Osteocyte (in vitro differentiated cells): ENCODE data around the gene CAST. TPM values are rescaled to one million over a fixed set of nuclear protein-coding genes. Genes with fewer than 3 reads are reported as not detected.

Experiments
- DNase-seq: peaks from one replicate; pipeline ENCODE4 v3.0.0; 2021; ENCODE audit warnings: mixed read lengths; ENCODE audit not compliant: unreplicated experiment; ENCODE audit errors: extremely low spot score
- H3K27ac Mint-ChIP-seq: one replicate; pipeline ENCODE4 v1.8.0; 2021; ENCODE audit warnings: mild to moderate bottlenecking, mixed read lengths; ENCODE audit not compliant: unreplicated experiment
- H3K27me3 Mint-ChIP-seq: one replicate; pipeline ENCODE4 v1.8.0; 2021; ENCODE audit warnings: mixed read lengths; ENCODE audit not compliant: unreplicated experiment
- H3K36me3 Mint-ChIP-seq: one replicate; pipeline ENCODE4 v1.8.0; 2021; ENCODE audit warnings: mixed read lengths; ENCODE audit not compliant: unreplicated experiment
- H3K4me1 Mint-ChIP-seq: one replicate; pipeline ENCODE4 v1.8.0; 2021; ENCODE audit warnings: mixed read lengths; ENCODE audit not compliant: unreplicated experiment
- H3K4me3 Mint-ChIP-seq: one replicate; pipeline ENCODE4 v1.8.0; 2021; ENCODE audit warnings: mild to moderate bottlenecking, moderate library complexity, mixed read lengths; ENCODE audit not compliant: unreplicated experiment
- H3K9me3 Mint-ChIP-seq: one replicate; pipeline ENCODE4 v1.8.0; 2021; ENCODE audit warnings: mixed read lengths; ENCODE audit not compliant: unreplicated experiment
- CTCF ChIP-seq: fragments of 200-600 bp; sonication (generic); IDR thresholded peaks from 2 replicates; pipeline ENCODE4 v1.5.0; 2021; ENCODE audit warnings: antibody characterized with exemption, mild to moderate bottlenecking, moderate library complexity
- total RNA-seq: library from RNA; stranded (reverse); gene quantifications from 2 replicates; pipeline ENCODE4 v1.2.1, GENCODE V29; 2021

CAST gene
- total RNA-seq, 1 donor from 2014 or later: 144 TPM

DNA sequence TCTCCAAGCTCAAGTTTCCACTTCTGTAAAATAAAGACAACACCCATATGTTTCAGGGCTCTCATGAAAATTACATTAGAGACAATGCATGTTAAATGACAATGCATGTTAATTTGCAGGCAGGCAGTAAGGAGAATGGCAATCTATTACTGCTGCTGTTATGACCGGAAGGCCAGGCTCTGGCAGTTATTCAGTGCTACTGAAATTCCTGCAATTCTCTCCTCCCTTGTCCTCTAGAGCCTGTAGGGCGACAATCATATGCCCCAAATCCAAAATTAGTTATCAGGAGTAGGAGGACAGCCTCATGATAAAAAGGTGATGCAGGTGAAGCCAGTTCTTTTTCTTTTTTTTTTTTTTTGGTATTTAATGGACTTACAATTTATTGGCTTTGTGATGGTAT lies 42.2 kb upstream of the CAST start:
- no peak overlapping the region for H3K27ac Mint-ChIP-seq
- H3K4me1 Mint-ChIP-seq: no peaks in the 10 kb centered on the region
- H3K9me3 Mint-ChIP-seq: no peaks in the 10 kb centered on the region
- no peak for DNase-seq
- no peaks in the 10 kb centered on the region for H3K27me3 Mint-ChIP-seq
- H3K4me3 Mint-ChIP-seq: no peak overlapping the region
- TF ChIP-seq CTCF: no peak
- H3K36me3 Mint-ChIP-seq: no peaks in the 10 kb centered on the region

GRCh38 chr5:96624596-96624995 lies 37.6 kb upstream of the CAST start:
- H3K4me1 Mint-ChIP-seq: peaks cover 24% of the 10 kb centered on the region
- no peaks in the 10 kb centered on the region for H3K9me3 Mint-ChIP-seq
- H3K36me3 Mint-ChIP-seq: no peaks in the 10 kb centered on the region
- no peak overlapping the region for H3K27ac Mint-ChIP-seq
- no peak for DNase-seq
- H3K4me3 Mint-ChIP-seq: no peak overlapping the region
- no peak for TF ChIP-seq CTCF
- H3K27me3 Mint-ChIP-seq: no peaks in the 10 kb centered on the region

DNA sequence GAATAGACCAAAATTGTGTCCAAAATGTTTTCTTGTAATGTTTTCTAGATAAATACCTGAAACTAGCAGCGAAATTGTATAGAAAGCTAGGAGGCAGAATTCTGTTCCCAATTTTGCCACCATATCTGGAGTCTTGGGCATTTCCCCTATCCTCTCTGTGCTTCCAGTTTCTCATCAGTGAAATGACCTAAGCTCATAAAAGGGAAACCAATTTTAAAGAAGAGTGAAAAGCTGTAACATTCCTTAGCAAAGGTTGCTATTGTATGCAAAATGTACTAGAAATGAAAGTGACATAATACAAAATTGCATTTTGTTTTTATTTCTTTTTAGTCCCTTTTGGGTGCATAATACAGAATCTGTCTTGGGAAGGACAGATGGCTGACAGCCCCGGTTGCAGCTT lies 36.8 kb upstream of the CAST start:
- H3K4me1 Mint-ChIP-seq: peaks cover 31% of the 10 kb centered on the region
- H3K27me3 Mint-ChIP-seq: no peaks in the 10 kb centered on the region
- DNase-seq: no peak
- H3K36me3 Mint-ChIP-seq: no peaks in the 10 kb centered on the region
- H3K4me3 Mint-ChIP-seq: no peak overlapping the region
- no peak overlapping the region for H3K27ac Mint-ChIP-seq
- H3K9me3 Mint-ChIP-seq: no peaks in the 10 kb centered on the region
- no peak for TF ChIP-seq CTCF

DNA sequence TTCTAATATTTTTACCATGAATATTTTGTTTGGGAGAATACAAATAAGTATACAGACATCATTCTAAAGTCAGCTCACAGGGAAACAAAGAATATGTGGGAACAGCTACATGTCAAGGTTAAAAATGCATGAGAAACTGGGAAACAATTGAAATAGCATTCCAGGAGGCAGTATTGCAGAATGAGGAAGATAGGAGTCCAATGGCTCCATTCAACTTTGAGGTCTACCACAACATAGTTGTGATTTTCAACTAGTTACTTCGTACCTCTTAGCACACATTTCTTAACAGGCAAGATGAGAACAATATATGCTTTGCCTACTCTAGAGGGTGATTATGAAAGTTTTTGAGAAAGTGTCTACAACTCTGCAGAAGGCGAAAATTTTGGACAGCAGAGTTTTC lies 35.2 kb upstream of the CAST start:
- Mint-ChIP-seq H3K36me3 (no peaks in the 10 kb centered on the region), H3K9me3 (no peaks in the 10 kb centered on the region), H3K27me3 (no peaks in the 10 kb centered on the region), H3K4me3 (no peak overlapping the region), H3K27ac (no peak overlapping the region), H3K4me1 (peaks cover 37% of the 10 kb centered on the region)
- DNase-seq: no peak
- no peak for TF ChIP-seq CTCF

DNA sequence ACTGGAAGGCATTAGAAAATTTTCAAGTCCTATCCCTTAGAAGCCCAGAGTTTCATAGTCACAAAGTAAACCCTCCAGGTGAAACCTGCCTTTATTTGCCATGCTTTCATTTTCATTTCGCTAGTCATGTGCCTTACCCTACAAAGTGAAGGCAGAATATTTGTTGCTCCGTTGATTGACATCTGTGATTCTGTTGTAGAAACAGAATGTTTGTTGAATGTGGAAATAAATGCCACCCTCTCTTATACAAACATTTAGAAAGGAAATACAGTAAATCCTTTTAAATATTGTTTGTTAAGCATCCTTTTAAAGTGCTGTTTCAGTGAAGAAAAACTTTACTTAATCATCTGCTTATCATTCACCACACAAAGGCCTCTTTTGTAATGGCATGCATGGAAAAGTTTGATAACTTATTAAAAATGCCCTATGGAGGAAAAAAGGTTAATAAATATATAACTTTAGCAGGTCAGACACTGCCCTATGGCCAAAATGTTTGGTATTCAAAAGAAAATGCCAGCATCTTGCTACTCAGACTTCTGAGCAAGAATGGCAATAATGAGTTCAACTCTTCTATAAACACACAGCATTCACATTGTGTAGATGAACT lies 34.3 kb upstream of the CAST start:
- H3K36me3 Mint-ChIP-seq: no peaks in the 10 kb centered on the region
- H3K4me3 Mint-ChIP-seq: no peak overlapping the region
- H3K4me1 Mint-ChIP-seq: peaks cover 37% of the 10 kb centered on the region
- TF ChIP-seq CTCF: no peak
- DNase-seq: no peak
- H3K27me3 Mint-ChIP-seq: no peaks in the 10 kb centered on the region
- H3K9me3 Mint-ChIP-seq: no peaks in the 10 kb centered on the region
- H3K27ac Mint-ChIP-seq: no peak overlapping the region
